Keratinocyte (primary cell): ENCODE results near the gene MYLK3. TPM values are rescaled to one million over a fixed set of nuclear protein-coding genes. Genes with fewer than 3 reads are reported as not detected.

Source experiments
- DNase-seq: peaks from one replicate; pipeline ENCODE4 v3.0.0-alpha.2; 2011; ENCODE audit warnings: low read depth, missing footprints, low spot score
- FAIRE-seq: peaks from 2 replicates; lab custom pipeline; 2011; peaks lifted over from hg19 to GRCh38; lab: Jason Lieb, UNC
- H2AFZ ChIP-seq: 2 replicates; pipeline ENCODE4 v1.6.0; 2012; ENCODE audit warnings: low read length, control low read depth, inconsistent platforms; ENCODE audit not compliant: control insufficient read depth
- H3K27ac ChIP-seq: 2 replicates; pipeline ENCODE4 v1.5.1; 2011; ENCODE audit warnings: low read length; ENCODE audit not compliant: control insufficient read depth, insufficient read depth
- H3K27me3 ChIP-seq: 3 replicates; pipeline ENCODE4 v1.6.0; 2011; ENCODE audit warnings: low read length; ENCODE audit not compliant: control insufficient read depth, insufficient read depth; ENCODE audit errors: extremely low read depth
- H3K36me3 ChIP-seq, 2 experiments: 2 replicates in 1 of 2; 3 replicates in 1 of 2; pipeline ENCODE4 v1.5.1; 2011; ENCODE audit warnings: low read length in 2 of 2, mild to moderate bottlenecking in 1 of 2; ENCODE audit not compliant: control insufficient read depth in 2 of 2, insufficient read depth in 2 of 2; ENCODE audit errors: extremely low read depth in 1 of 2
- H3K4me1 ChIP-seq: 3 replicates; pipeline ENCODE4 v1.5.1; 2011; ENCODE audit warnings: low read length; ENCODE audit not compliant: control insufficient read depth, insufficient read depth; ENCODE audit errors: extremely low read depth
- H3K4me2 ChIP-seq: 3 replicates; pipeline ENCODE4 v1.6.0; 2011; ENCODE audit warnings: low read depth, low read length; ENCODE audit not compliant: control insufficient read depth, insufficient read depth; ENCODE audit errors: extremely low read depth
- H3K4me3 ChIP-seq, 3 experiments: fragments of 200-600 bp in 1 of 3; sonication (generic) in 1 of 3; 2 replicates in 2 of 3; 3 replicates in 1 of 3; pipeline ENCODE4 v1.5.1; 2011 to 2016; ENCODE audit warnings: low read length in 3 of 3, mild to moderate bottlenecking in 3 of 3, control low read depth in 2 of 3, inconsistent platforms in 1 of 3, low read depth in 1 of 3, mixed read lengths in 1 of 3, mixed run types in 1 of 3, moderate library complexity in 1 of 3; ENCODE audit not compliant: control insufficient read depth in 2 of 3, insufficient read depth in 2 of 3; ENCODE audit errors: extremely low read depth in 1 of 3
- H3K79me2 ChIP-seq: 2 replicates; pipeline ENCODE4 v1.6.0; 2012; ENCODE audit warnings: low read length; ENCODE audit not compliant: control insufficient read depth, insufficient read depth
- H3K9ac ChIP-seq: 3 replicates; pipeline ENCODE4 v1.6.0; 2011; ENCODE audit warnings: low read length; ENCODE audit not compliant: control insufficient read depth, insufficient read depth; ENCODE audit errors: extremely low read depth
- H3K9me1 ChIP-seq: 3 replicates; pipeline ENCODE4 v1.6.0; 2011; ENCODE audit warnings: low read length; ENCODE audit not compliant: control insufficient read depth, insufficient read depth; ENCODE audit errors: extremely low read depth
- H3K9me3 ChIP-seq: 2 replicates; pipeline ENCODE4 v1.5.1; 2012; ENCODE audit warnings: low read depth, low read length; ENCODE audit not compliant: control insufficient read depth
- H4K20me1 ChIP-seq: 3 replicates; pipeline ENCODE4 v1.6.0; 2011; ENCODE audit warnings: low read length; ENCODE audit not compliant: control insufficient read depth, insufficient read depth; ENCODE audit errors: extremely low read depth
- EZH2 ChIP-seq: IDR thresholded peaks from one replicate; pipeline ENCODE4 v1.6.1; 2012; ENCODE audit warnings: inconsistent platforms, mild to moderate bottlenecking, low read length, moderate library complexity
- dilution Hi-C: fragments of 300-500 bp; cut with MboI; formaldehyde crosslinking; loops from one replicate; pipeline ENCODE4 v1.7.0; 2020; ENCODE audit warnings: low sequenced_read_pairs; ENCODE audit not compliant: extremely low pct_ligation_motif_present
- polyA plus RNA-seq, 5 experiments: library from polyadenylated mRNA; depleted of rRNA in 3 of 5; stranded (reverse) in 3 of 5; stranded (forward) in 1 of 5; unstranded in 1 of 5; fragments of >200 nt; gene quantifications; 1 replicate in 1 of 5; 2 replicates in 3 of 5; 3 replicates in 1 of 5; pipeline versions ENCODE4 v1.2.1 to v1.2.3, GENCODE V29; 2011 to 2012; ENCODE audit warnings: missing spikeins in 2 of 5, low read depth in 1 of 5, low replicate concordance in 1 of 5
- TF ChIP-seq, protein P1 (sequence below), 3 experiments: IDR thresholded peaks in 1 of 3; conservative IDR thresholded peaks in 1 of 3; optimal IDR thresholded peaks in 1 of 3; 2 replicates in 2 of 3; 3 replicates in 1 of 3; pipeline versions ENCODE3 to v1.5.1; 2011; ENCODE audit warnings: low read length in 3 of 3, mild to moderate bottlenecking in 3 of 3, moderate library complexity in 2 of 3, control low read depth in 1 of 3, inconsistent platforms in 1 of 3; ENCODE audit not compliant: insufficient read depth in 2 of 3; ENCODE audit errors: extremely low read depth in 1 of 3

The MYLK3 gene
- polyA plus RNA-seq, 1 donor (not counting 4 experiments of a cell fraction or from before 2014, with no cell fraction given) = 0.03 TPM

DNA sequence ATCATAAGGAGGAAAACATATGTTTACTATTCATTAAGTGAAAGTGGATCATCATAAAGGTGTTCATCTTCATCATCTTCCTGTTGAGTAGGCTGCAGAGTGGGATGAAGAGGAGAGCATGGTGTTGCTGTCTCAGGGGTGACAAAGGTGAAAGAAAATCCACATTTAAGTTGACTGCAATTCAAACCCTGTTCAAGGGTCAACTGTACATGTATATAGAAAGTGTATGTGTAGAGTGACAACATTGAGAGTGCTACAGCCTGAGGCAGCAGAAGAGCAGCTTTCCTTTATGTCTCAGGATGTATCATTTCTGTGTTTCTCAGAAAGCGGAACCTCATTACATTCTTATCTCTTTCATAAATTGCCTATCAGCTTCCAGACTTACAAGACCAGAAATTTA lies 41.5 kb downstream of the MYLK3 start:
- Histone ChIP-seq H3K4me1 (peaks cover 6% of the 10 kb centered on the region), H3K79me2 (no peaks in the 10 kb centered on the region), H3K9me3 (no peaks in the 10 kb centered on the region), H3K27ac (no peak overlapping the region), H3K9ac (no peak overlapping the region), H3K4me3 (no peak overlapping the region), H3K36me3 (no peaks in the 10 kb centered on the region), H3K27me3 (no peaks in the 10 kb centered on the region), H2AFZ (no peak overlapping the region), H3K4me2 (no peak overlapping the region), H4K20me1 (no peaks in the 10 kb centered on the region), H3K9me1 (no peaks in the 10 kb centered on the region)
- dilution Hi-C loops = no loop called here
- FAIRE-seq (no peak), DNase-seq (no peak)
- TF ChIP-seq, protein P1, sequence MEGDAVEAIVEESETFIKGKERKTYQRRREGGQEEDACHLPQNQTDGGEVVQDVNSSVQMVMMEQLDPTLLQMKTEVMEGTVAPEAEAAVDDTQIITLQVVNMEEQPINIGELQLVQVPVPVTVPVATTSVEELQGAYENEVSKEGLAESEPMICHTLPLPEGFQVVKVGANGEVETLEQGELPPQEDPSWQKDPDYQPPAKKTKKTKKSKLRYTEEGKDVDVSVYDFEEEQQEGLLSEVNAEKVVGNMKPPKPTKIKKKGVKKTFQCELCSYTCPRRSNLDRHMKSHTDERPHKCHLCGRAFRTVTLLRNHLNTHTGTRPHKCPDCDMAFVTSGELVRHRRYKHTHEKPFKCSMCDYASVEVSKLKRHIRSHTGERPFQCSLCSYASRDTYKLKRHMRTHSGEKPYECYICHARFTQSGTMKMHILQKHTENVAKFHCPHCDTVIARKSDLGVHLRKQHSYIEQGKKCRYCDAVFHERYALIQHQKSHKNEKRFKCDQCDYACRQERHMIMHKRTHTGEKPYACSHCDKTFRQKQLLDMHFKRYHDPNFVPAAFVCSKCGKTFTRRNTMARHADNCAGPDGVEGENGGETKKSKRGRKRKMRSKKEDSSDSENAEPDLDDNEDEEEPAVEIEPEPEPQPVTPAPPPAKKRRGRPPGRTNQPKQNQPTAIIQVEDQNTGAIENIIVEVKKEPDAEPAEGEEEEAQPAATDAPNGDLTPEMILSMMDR (optimal IDR thresholded peaks at IDR 0.05 in 1 of 3, IDR thresholded peaks at IDR 0.05 in 1 of 3, conservative IDR thresholded peaks at IDR 0.05 in 1 of 3; ENCODE audit: extremely low read depth in 1 of 3, insufficient read depth in 2 of 3, low read length in 3 of 3) = no peak
- no peak for TF ChIP-seq EZH2

DNA sequence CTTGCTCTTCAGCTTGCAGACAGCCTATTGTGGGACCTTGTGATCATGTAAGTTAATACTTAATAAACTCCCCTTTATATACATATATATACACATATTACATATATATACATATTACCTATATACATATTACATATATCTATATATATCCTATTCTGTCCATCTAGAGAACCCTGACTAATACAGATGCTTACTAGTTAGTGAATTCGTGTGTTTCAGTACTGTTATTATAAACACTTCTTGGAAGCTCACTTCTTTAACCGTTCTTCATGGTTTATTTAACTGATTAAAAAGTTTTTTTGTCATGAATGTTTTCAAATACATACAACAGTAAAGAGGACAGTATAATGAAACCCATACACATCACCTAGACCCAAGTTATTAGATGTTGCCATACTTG lies 46.1 kb downstream of the MYLK3 start:
- no peak overlapping the region for H3K4me3 ChIP-seq
- no peaks in the 10 kb centered on the region for H3K79me2 ChIP-seq
- dilution Hi-C loops = no loop called here
- H3K9ac ChIP-seq = no peak overlapping the region
- H3K27me3 ChIP-seq = no peaks in the 10 kb centered on the region
- FAIRE-seq (no peak), DNase-seq (no peak)
- H3K27ac ChIP-seq = no peak overlapping the region
- H3K9me1 ChIP-seq = no peaks in the 10 kb centered on the region
- H3K36me3 ChIP-seq = peaks cover 0 to 5% of the 10 kb centered on the region in 2 experiments
- no peaks in the 10 kb centered on the region for H3K9me3 ChIP-seq
- H2AFZ ChIP-seq = no peak overlapping the region
- H3K4me1 ChIP-seq = peaks cover 6% of the 10 kb centered on the region
- no peaks in the 10 kb centered on the region for H4K20me1 ChIP-seq
- TF ChIP-seq, protein P1 (optimal IDR thresholded peaks at IDR 0.05 in 1 of 3, IDR thresholded peaks at IDR 0.05 in 1 of 3, conservative IDR thresholded peaks at IDR 0.05 in 1 of 3; ENCODE audit: extremely low read depth in 1 of 3, insufficient read depth in 2 of 3, low read length in 3 of 3) = no peak
- no peak for TF ChIP-seq EZH2
- H3K4me2 ChIP-seq = no peak overlapping the region
